Psoas muscle (tissue), 8 donors: ENCODE data around the gene P4HA2. TPM values are rescaled to one million over a fixed set of nuclear protein-coding genes. Genes with fewer than 3 reads are reported as not detected.
"Not testable (repeated sequence)": the region's sequence is repeated elsewhere in the genome, so short reads cannot be mapped to it uniquely, and the experiment has no call there.

Experiments
- ATAC-seq, 4 donors: fragments of 200-7000 bp; cut with Tn5 transposase; one replicate each; pipeline ENCODE4 v1.9.1; 2020; ENCODE audit warnings: moderate library complexity in 3 of 4, mild to moderate bottlenecking in 2 of 4
- DNase-seq, 2 donors: peaks; one replicate each; pipeline ENCODE4 v3.0.0-alpha.2; 2020
- H3K27ac ChIP-seq: fragments of 200-600 bp; one replicate; pipeline ENCODE4 v1.8.0; 2022
- H3K27me3 ChIP-seq, 3 donors: fragments of 200-600 bp in 1 of 3; one replicate each; pipeline versions ENCODE4 v1.6.1 to v1.8.0; 2013 to 2022; ENCODE audit warnings: low read length in 2 of 3, mild to moderate bottlenecking in 2 of 3, moderate library complexity in 1 of 3; ENCODE audit not compliant: insufficient read depth in 3 of 3
- H3K36me3 ChIP-seq, 2 donors: fragments of 200-600 bp in 1 of 2; one replicate each; pipeline versions ENCODE4 v1.6.1 to v1.8.0; 2013 to 2022; ENCODE audit warnings: low read depth in 1 of 2, mild to moderate bottlenecking in 1 of 2, moderate library complexity in 1 of 2; ENCODE audit not compliant: insufficient read depth in 1 of 2
- H3K4me1 ChIP-seq: fragments of 200-600 bp; one replicate; pipeline ENCODE4 v1.8.0; 2022
- H3K4me3 ChIP-seq: fragments of 200-600 bp; one replicate; pipeline ENCODE4 v1.8.0; 2022; ENCODE audit warnings: mild to moderate bottlenecking
- H3K9me3 ChIP-seq: fragments of 200-600 bp; one replicate; pipeline ENCODE4 v1.8.0; 2022
- CTCF ChIP-seq: fragments of 200-600 bp; IDR thresholded peaks from one replicate; pipeline ENCODE4 v1.8.0; 2022; ENCODE audit warnings: antibody characterized with exemption
- WGBS, 3 donors: extraction: QIAGEN DNeasy Blood & Tissue Kit; methylation state at CpG; one replicate each; pipeline versions ENCODE4 v1.1.6 to v1.1.7; 2013; 5-methylcytosine and 5-hydroxymethylcytosine counted together
- intact Hi-C, 2 donors: fragments of 100-400 bp; cut with DNase I; formaldehyde crosslinking; loops; one replicate each; pipeline versions ENCODE4 v1.11.0 to v1.14.2; 2022
- polyA plus RNA-seq, 3 donors: library from polyadenylated mRNA; stranded (reverse); fragments of 200-250 nt; gene quantifications; one replicate each; pipeline ENCODE4 v1.2.3, GENCODE V29; 2013
- total RNA-seq, 4 donors: library from RNA; stranded (reverse); fragmentation: NEBNext Ultra II Directional in 2 of 4; extraction: Animal tissue kit (Norgen Biotek cat#: 25700) in 2 of 4; gene quantifications; one replicate each; pipeline versions ENCODE4 v1.2.1 to v1.2.4, GENCODE V29; 2021 to 2023
- donor health status: healthy with polysubstance abuse.
- donor health status: DM: no; HTN: no; CAD: no; lungs with moderate emphysema.
- donor health status: Bipolar disorder and iron deficiency.
- donor health status: healthy.
- donor health status: DM: yes; HTN: yes; CAD: no.
- donor health status: DM: no; HTN: no; CAD: no.
- donor health status: DM: no; HTN: no; CAD: no.
- donor health status: DM: yes; HTN: yes; CAD: no.

P4HA2 gene
- total and polyA plus RNA-seq, 7 donors, result 10.2 to 21.6 (median 13.7) TPM

GRCh38 chr5:132162945-132163344, 64.7 kb downstream of the P4HA2 start:
- H3K4me1 ChIP-seq, result no peaks in the 10 kb centered on the region
- H3K27me3 ChIP-seq, result no peaks in the 10 kb centered on the region
- intact Hi-C loops, result loop anchor here in 1 of 2 donors (10.0 kb wide), 1 partner anchor 932 kb away; no protein-coding TSS in a partner anchor
- DNase-seq, result no peak
- H3K27ac ChIP-seq, result no peak overlapping the region
- no peak overlapping the region for H3K4me3 ChIP-seq
- ATAC-seq, result no peak
- no peaks in the 10 kb centered on the region for H3K9me3 ChIP-seq
- no peak for TF ChIP-seq CTCF
- H3K36me3 ChIP-seq, result no peaks in the 10 kb centered on the region
- 59 to 71% (median 68%) methylated on average over 1 of the region's 1 CpG for WGBS, 3 donors

- DNase-seq, H3K27me3 ChIP-seq, H3K9me3 ChIP-seq, H3K36me3 ChIP-seq, ATAC-seq, H3K4me3 ChIP-seq, H3K4me1 ChIP-seq, H3K27ac ChIP-seq: not testable (repeated sequence)
- intact Hi-C loops, result loop anchor here in 1 of 2 donors (10.0 kb wide), 1 partner anchor 933 kb away; no protein-coding TSS in a partner anchor
- WGBS, 3 donors, result 94 to 100% (median 97%) methylated on average over 1 to 4 of the region's 5 CpGs
Observed at GRCh38 chr5:132161574-132162326, 65.9 kb downstream of the P4HA2 start.

- TF ChIP-seq CTCF, result no peak
- intact Hi-C loops, result no loop called here
- Histone ChIP-seq H3K27me3 (peaks cover 0 to 3% (median 0%) of the 10 kb centered on the region in 3 donors), H3K9me3 (no peaks in the 10 kb centered on the region), H3K27ac (no peak overlapping the region), H3K4me3 (no peak overlapping the region), H3K36me3 (no peaks in the 10 kb centered on the region), H3K4me1 (no peaks in the 10 kb centered on the region)
- ATAC-seq (no peak), DNase-seq (no peak)
- 87 to 90% (median 88%) methylated on average over 4 of the region's 4 CpGs for WGBS, 3 donors
Observed at GRCh38 chr5:132156413-132156812, 71.2 kb downstream of the P4HA2 start.

GRCh38 chr5:132150565-132150964, 77.1 kb downstream of the P4HA2 start:
- Histone ChIP-seq H3K4me3 (no peak overlapping the region), H3K27me3 (no peaks in the 10 kb centered on the region), H3K4me1 (no peaks in the 10 kb centered on the region), H3K27ac (no peak overlapping the region), H3K9me3 (no peaks in the 10 kb centered on the region), H3K36me3 (no peaks in the 10 kb centered on the region)
- ATAC-seq, result no peak
- intact Hi-C loops, result no loop called here
- no peak for DNase-seq
- WGBS, 3 donors, result 90 to 92% (median 91%) methylated on average over 2 of the region's 2 CpGs
- no peak for TF ChIP-seq CTCF

DNA sequence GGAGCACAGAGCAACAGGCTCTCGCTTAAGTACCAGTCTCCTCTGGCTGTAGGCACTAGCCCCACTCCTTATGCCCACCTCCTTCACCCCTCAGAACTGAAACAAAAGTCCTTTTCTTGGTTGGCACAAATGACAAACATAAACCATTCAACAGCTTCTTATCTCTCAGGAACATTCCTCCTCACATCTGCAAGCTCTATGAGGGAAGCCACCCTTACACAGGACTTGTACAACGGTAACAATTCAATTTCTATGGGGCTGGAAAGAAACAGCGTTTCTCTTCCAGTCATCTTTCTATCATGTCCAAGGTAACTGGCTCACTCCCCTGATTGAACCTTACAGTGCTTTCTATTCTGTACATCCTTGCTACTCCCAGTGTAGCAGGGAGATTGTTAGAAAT, 80.0 kb downstream of the P4HA2 start:
- H3K4me3 ChIP-seq, result no peak overlapping the region
- no peak overlapping the region for H3K27ac ChIP-seq
- no peak for ATAC-seq
- H3K9me3 ChIP-seq, result peaks cover 15% of the 10 kb centered on the region
- H3K27me3 ChIP-seq, result no peaks in the 10 kb centered on the region
- 71 to 84% (median 77%) methylated on average over 3 of the region's 3 CpGs for WGBS, 3 donors
- intact Hi-C loops, result no loop called here
- H3K4me1 ChIP-seq, result no peaks in the 10 kb centered on the region
- no peaks in the 10 kb centered on the region for H3K36me3 ChIP-seq
- TF ChIP-seq CTCF, result no peak
- DNase-seq, result no peak

DNA sequence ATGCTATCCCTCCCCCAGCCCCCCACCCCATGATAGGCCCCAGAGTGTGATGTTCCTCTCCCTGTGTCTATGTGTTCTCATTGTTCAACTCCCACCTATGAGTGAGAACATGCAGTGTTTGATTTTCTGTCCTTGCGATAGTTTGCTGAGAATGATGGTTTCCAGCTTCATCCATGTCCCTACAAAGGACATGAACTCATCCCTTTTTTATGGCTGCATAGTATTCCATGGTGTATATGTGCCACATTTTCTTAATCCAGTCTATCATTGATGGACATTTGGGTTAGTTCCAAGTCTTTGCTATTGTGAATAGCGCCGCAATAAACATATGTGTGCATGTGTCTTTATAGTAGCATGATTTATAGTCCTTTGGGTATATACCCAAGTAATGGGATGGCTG, 82.3 kb downstream of the P4HA2 start:
- H3K4me1 ChIP-seq, H3K4me3 ChIP-seq, intact Hi-C loops, DNase-seq, H3K27ac ChIP-seq, ATAC-seq, H3K27me3 ChIP-seq, H3K36me3 ChIP-seq: not testable (repeated sequence)
- peaks cover 20% of the 10 kb centered on the region for H3K9me3 ChIP-seq
- 95 to 100% (median 97%) methylated on average over 3 of the region's 3 CpGs for WGBS, 3 donors
